Activated T-cell treated with anti-CD3 and anti-CD28 coated beads, Interleukin-2, amount 50 U/mL, for 72 hours (primary cell): ENCODE measurements around the gene PXK. TPM values are rescaled to one million over a fixed set of nuclear protein-coding genes. Genes with fewer than 3 reads are reported as not detected.

ENCODE experiments used
- ATAC-seq, 2 donors: fragments of 150-1000 bp; cut with Tn5 transposase; replicated peaks in 1 of 2; 2 replicates each; pipeline ENCODE4 v1.10.0; 2021; ENCODE audit warnings: moderate library complexity in 2 of 2, mild to moderate bottlenecking in 1 of 2
- DNase-seq, 2 donors: peaks; one replicate each; pipeline ENCODE4 v3.0.0; 2021 to 2022; ENCODE audit warnings: mixed read lengths in 1 of 2
- H3K27ac Mint-ChIP-seq: one replicate; pipeline ENCODE4 v1.8.0; 2022; ENCODE audit warnings: mild to moderate bottlenecking, moderate library complexity, mixed read lengths
- H3K27me3 Mint-ChIP-seq: one replicate; pipeline ENCODE4 v1.8.0; 2022; ENCODE audit warnings: low read depth, mixed read lengths
- H3K36me3 Mint-ChIP-seq, 2 donors: one replicate each; pipeline ENCODE4 v1.8.0; 2022; ENCODE audit warnings: mixed read lengths in 2 of 2, mild to moderate bottlenecking in 1 of 2; ENCODE audit not compliant: insufficient read depth in 2 of 2
- H3K4me1 Mint-ChIP-seq: one replicate; pipeline ENCODE4 v1.8.0; 2022; ENCODE audit warnings: low read depth, mixed read lengths
- H3K4me3 Mint-ChIP-seq, 2 donors: one replicate each; pipeline ENCODE4 v1.8.0; 2022; ENCODE audit warnings: mild to moderate bottlenecking in 2 of 2, mixed read lengths in 2 of 2, moderate library complexity in 2 of 2
- H3K9me3 Mint-ChIP-seq, 2 donors: one replicate each; pipeline ENCODE4 v1.8.0; 2022; ENCODE audit warnings: mixed read lengths in 2 of 2
- total RNA-seq, 2 donors: library from RNA; stranded (reverse); gene quantifications; one replicate each; pipeline ENCODE4 v1.2.3, GENCODE V29; 2022

PXK gene
- total RNA-seq, 2 donors from 2014 or later: 76.1 to 79.0 TPM

GRCh38 chr3:58384381-58385090 is 51.8 kb downstream of the PXK start:
- Mint-ChIP-seq H3K36me3 (peaks cover 4 to 7% of the 10 kb centered on the region in 2 donors), H3K4me1 (no peaks in the 10 kb centered on the region), H3K27me3 (no peaks in the 10 kb centered on the region), H3K9me3 (no peaks in the 10 kb centered on the region), H3K4me3 (no peak overlapping the region), H3K27ac (no peak overlapping the region)
- ATAC-seq (no peak), DNase-seq (no peak)

GRCh38 chr3:58386626-58387365 is 54.1 kb downstream of the PXK start:
- Mint-ChIP-seq H3K36me3 (peaks cover 7 to 12% of the 10 kb centered on the region in 2 donors), H3K27ac (no peak overlapping the region), H3K27me3 (no peaks in the 10 kb centered on the region), H3K9me3 (no peaks in the 10 kb centered on the region), H3K4me3 (no peak overlapping the region), H3K4me1 (no peaks in the 10 kb centered on the region)
- ATAC-seq (no peak), DNase-seq (no peak)

- no peak overlapping the region for H3K27ac Mint-ChIP-seq
- no peaks in the 10 kb centered on the region for H3K4me1 Mint-ChIP-seq
- DNase-seq: no peak
- no peak for ATAC-seq
- peaks cover 7 to 15% of the 10 kb centered on the region in 2 donors for H3K36me3 Mint-ChIP-seq
- H3K27me3 Mint-ChIP-seq: no peaks in the 10 kb centered on the region
- H3K4me3 Mint-ChIP-seq: no peak overlapping the region
- H3K9me3 Mint-ChIP-seq: no peaks in the 10 kb centered on the region
These were observed 55.2 kb downstream of the PXK start for GRCh38 chr3:58387650-58388546.

- H3K4me1 Mint-ChIP-seq: no peaks in the 10 kb centered on the region
- H3K27ac Mint-ChIP-seq: no peak overlapping the region
- ATAC-seq: no peak
- H3K27me3 Mint-ChIP-seq: no peaks in the 10 kb centered on the region
- peaks cover 7 to 13% of the 10 kb centered on the region in 2 donors for H3K36me3 Mint-ChIP-seq
- no peak for DNase-seq
- no peak overlapping the region for H3K4me3 Mint-ChIP-seq
- no peaks in the 10 kb centered on the region for H3K9me3 Mint-ChIP-seq
These were observed 55.9 kb downstream of the PXK start for GRCh38 chr3:58388550-58389091.

GRCh38 chr3:58391156-58391865 is 58.6 kb downstream of the PXK start:
- no peak overlapping the region for H3K27ac Mint-ChIP-seq
- H3K27me3 Mint-ChIP-seq: no peaks in the 10 kb centered on the region
- peaks cover 10 to 15% of the 10 kb centered on the region in 2 donors for H3K36me3 Mint-ChIP-seq

GRCh38 chr3:58392181-58392580 is 59.5 kb downstream of the PXK start:
- Mint-ChIP-seq H3K4me1 (no peaks in the 10 kb centered on the region), H3K9me3 (no peaks in the 10 kb centered on the region), H3K4me3 (no peak overlapping the region), H3K36me3 (peaks cover 10 to 17% of the 10 kb centered on the region in 2 donors), H3K27ac (no peak overlapping the region), H3K27me3 (no peaks in the 10 kb centered on the region)
- DNase-seq: no peak
- ATAC-seq: no peak

More at GRCh38 chr3:58391156-58391865, 58.6 kb downstream of the PXK start:
- Mint-ChIP-seq H3K9me3 (no peaks in the 10 kb centered on the region), H3K4me1 (no peaks in the 10 kb centered on the region), H3K4me3 (no peak overlapping the region)
- ATAC-seq (no peak), DNase-seq (no peak)

GRCh38 chr3:58394339-58394738 is 61.6 kb downstream of the PXK start:
- ATAC-seq (no peak), DNase-seq (no peak)
- no peaks in the 10 kb centered on the region for H3K27me3 Mint-ChIP-seq
- peaks cover 8 to 17% of the 10 kb centered on the region in 2 donors for H3K36me3 Mint-ChIP-seq
- no peak overlapping the region for H3K27ac Mint-ChIP-seq
- H3K9me3 Mint-ChIP-seq: no peaks in the 10 kb centered on the region
- H3K4me3 Mint-ChIP-seq: no peak overlapping the region
- H3K4me1 Mint-ChIP-seq: no peaks in the 10 kb centered on the region

- H3K27ac Mint-ChIP-seq: no peak overlapping the region
- no peak for DNase-seq
- no peaks in the 10 kb centered on the region for H3K27me3 Mint-ChIP-seq
- H3K9me3 Mint-ChIP-seq: no peaks in the 10 kb centered on the region
- ATAC-seq: no peak
- H3K36me3 Mint-ChIP-seq: peaks cover 3 to 12% of the 10 kb centered on the region in 2 donors
- H3K4me3 Mint-ChIP-seq: no peak overlapping the region
- no peaks in the 10 kb centered on the region for H3K4me1 Mint-ChIP-seq
These were observed 66.1 kb downstream of the PXK start for GRCh38 chr3:58398669-58399333.

GRCh38 chr3:58403513-58404109 is 70.9 kb downstream of the PXK start:
- no peaks in the 10 kb centered on the region for H3K9me3 Mint-ChIP-seq
- H3K4me1 Mint-ChIP-seq: no peaks in the 10 kb centered on the region
- peaks cover 0 to 11% of the 10 kb centered on the region in 2 donors for H3K36me3 Mint-ChIP-seq
- no peak for ATAC-seq
- no peak overlapping the region for H3K4me3 Mint-ChIP-seq
- DNase-seq: no peak
- H3K27ac Mint-ChIP-seq: no peak overlapping the region
- H3K27me3 Mint-ChIP-seq: no peaks in the 10 kb centered on the region

GRCh38 chr3:58404396-58404795 is 71.7 kb downstream of the PXK start:
- Mint-ChIP-seq H3K27me3 (no peaks in the 10 kb centered on the region), H3K9me3 (no peaks in the 10 kb centered on the region), H3K4me3 (no peak overlapping the region), H3K36me3 (peaks cover 3 to 19% of the 10 kb centered on the region in 2 donors), H3K4me1 (no peaks in the 10 kb centered on the region), H3K27ac (peak overlapping the region; percentile 89)
- DNase-seq (no peak), ATAC-seq (no peak)

- no peak for ATAC-seq
- peaks cover 3 to 19% of the 10 kb centered on the region in 2 donors for H3K36me3 Mint-ChIP-seq
These were observed 76.2 kb downstream of the PXK start for GRCh38 chr3:58408906-58409305.

More at GRCh38 chr3:58408906-58409305, 76.2 kb downstream of the PXK start:
- H3K9me3 Mint-ChIP-seq: no peaks in the 10 kb centered on the region
- DNase-seq: no peak
- no peak overlapping the region for H3K27ac Mint-ChIP-seq
- no peaks in the 10 kb centered on the region for H3K4me1 Mint-ChIP-seq
- H3K4me3 Mint-ChIP-seq: no peak overlapping the region
- H3K27me3 Mint-ChIP-seq: no peaks in the 10 kb centered on the region
